ENCODE data around the gene NEK8. TPM values are rescaled to one million over a fixed set of nuclear protein-coding genes. Genes with fewer than 3 reads are reported as not detected.

The NEK8 gene
- total and polyA plus RNA-seq, 4 experiments from 2014 or later = 1.9 to 13.8 (median 8.0) TPM

DNA sequence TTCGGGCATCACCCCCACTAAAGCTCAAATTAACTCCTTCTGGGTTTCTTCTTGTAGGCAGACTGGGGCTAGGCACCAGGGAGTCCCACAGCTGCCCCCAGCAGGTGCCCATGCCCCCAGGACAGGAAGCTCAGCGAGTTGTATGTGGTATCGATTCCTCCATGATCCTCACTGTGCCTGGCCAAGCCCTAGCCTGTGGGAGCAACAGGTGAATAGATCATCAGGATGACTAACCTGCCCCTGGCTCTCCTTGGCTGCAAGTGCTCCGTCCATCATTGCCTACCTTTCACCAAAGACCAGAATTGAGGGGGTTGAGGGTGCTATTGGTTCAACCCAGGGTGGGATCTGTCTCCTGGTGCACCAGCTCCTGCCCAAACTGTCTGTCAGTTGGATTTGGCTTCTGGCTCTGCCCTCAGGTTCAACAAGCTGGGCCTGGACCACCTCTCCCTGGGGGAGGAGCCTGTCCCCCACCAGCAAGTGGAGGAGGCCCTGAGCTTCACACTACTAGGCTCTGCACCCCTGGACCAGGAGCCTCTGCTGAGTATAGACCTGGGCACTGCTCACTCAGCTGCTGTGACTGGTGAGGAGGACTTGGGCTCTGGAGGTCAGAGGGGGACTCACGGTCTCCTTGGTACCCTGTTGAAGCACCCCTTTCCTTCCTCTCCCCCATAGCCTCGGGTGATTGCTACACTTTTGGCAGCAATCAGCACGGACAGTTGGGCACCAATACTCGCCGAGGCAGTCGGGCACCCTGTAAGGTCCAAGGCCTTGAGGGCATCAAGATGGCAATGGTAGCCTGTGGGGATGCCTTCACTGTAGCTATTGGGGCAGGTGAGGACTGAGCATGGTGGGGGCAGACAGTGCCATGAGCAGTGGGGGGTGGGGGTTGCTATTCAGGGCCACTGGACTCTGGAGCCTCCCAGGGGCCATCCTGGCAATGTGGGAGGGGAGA is 12.1 kb downstream of the NEK8 start:
- intact Hi-C loops (cut with micrococcal nuclease) = no loop called here

DNA sequence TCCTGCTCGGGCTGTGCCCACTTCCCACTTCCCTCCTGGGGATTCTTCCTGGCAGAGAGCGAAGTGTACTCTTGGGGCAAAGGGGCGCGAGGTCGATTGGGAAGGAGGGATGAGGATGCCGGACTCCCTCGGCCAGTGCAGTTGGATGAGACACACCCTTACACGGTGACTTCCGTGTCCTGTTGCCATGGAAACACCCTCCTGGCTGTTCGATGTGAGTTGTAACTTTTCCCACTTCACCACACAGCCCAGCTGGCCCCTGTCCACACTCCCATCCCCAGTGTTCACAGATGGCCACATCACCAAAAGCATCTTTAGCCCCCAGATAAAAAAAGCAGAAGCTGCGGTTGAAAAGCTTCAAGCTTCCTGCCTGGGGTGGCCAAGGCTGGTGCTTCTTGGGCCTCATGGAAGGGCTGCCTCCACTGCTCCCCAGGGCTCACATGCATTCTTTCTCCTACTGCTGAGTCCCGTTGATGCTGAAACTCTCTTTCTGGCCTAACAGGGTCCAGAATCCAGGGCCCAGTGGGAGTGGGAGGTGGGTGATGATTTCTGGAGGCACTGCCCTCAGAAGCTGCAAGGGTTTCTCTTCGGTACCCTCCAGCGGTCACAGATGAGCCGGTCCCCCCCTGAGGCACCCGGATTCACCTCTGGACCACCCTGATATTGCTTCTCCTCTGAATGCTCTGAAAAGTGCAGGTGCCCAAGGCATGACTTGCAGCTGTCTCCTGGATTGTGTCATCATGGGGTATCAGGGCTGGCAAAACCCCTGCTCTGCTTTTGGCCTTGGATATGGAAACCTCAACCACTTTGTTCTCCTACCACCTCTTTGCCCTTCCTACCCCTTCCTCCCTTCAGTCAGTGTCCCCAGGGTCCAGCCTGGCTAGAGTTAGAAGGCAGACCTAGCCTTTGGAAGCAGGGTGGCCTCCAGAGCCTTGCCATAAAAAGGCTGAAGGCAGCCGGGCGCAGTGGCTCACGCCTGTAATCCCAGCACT is 13.1 kb downstream of the NEK8 start:
- Histone ChIP-seq H3K4me1 (ENCODE audit: insufficient read depth, low read length) (peaks cover 37% of the 10 kb centered on the region), H3K27ac (ENCODE audit: low read depth, low read length) (no peak overlapping the region), H3K9me3 (ENCODE audit: control insufficient read depth in 1 of 2, low read length in 2 of 2) (no peaks in the 10 kb centered on the region), H3K27me3 (ENCODE audit: insufficient read depth, low read length) (no peaks in the 10 kb centered on the region), H3K4me3 (ENCODE audit: low read length in 2 of 2) (no peak overlapping the region), H3K36me3 (ENCODE audit: insufficient read depth, low read length) (no peaks in the 10 kb centered on the region)
- Mint-ChIP-seq H3K9me3 (no peaks in the 10 kb centered on the region), H3K4me1 (peaks cover 15 to 41% (median 26%) of the 10 kb centered on the region in 4 donors), H3K36me3 (peaks cover 0 to 10% of the 10 kb centered on the region in 2 donors), H3K4me3 (peak overlapping the region in 1 of 8 donors; percentile 21), H3K27me3 (no peaks in the 10 kb centered on the region), H3K27ac (peak overlapping the region in 1 of 7 donors; percentile 31)
- no peak for DNase-seq
- ChIA-PET CTCF (ENCODE audit: partially characterized antibody) (interaction anchor here (1.2 to 1.8 kb wide), 3 partner anchors 9 to 15 kb away, joined by 4 to 11 read pairs (median 9); partner anchors contain the start of gene TLCD1), POLR2A (ENCODE audit: partially characterized antibody) (interaction anchor here (19.4 kb wide), 1 partner anchor 17 kb away, joined by 528 read pairs; the partner anchor contains the start of genes NEK8, RPL23A and TLCD1)
- intact Hi-C loops (cut with micrococcal nuclease) = no loop called here

More for the DNA sequence above, 12.1 kb downstream of the NEK8 start:
- Histone ChIP-seq H3K27ac (ENCODE audit: low read depth, low read length) (no peak overlapping the region), H3K27me3 (ENCODE audit: insufficient read depth, low read length) (no peaks in the 10 kb centered on the region), H3K36me3 (ENCODE audit: insufficient read depth, low read length) (no peaks in the 10 kb centered on the region), H3K4me1 (ENCODE audit: insufficient read depth, low read length) (peaks cover 27% of the 10 kb centered on the region), H3K4me3 (ENCODE audit: low read length in 2 of 2) (no peak overlapping the region), H3K9me3 (ENCODE audit: control insufficient read depth in 1 of 2, low read length in 2 of 2) (no peaks in the 10 kb centered on the region)
- DNase-seq = no peak
- Mint-ChIP-seq H3K4me1 (peaks cover 11 to 33% (median 19%) of the 10 kb centered on the region in 4 donors), H3K9me3 (no peaks in the 10 kb centered on the region), H3K36me3 (peaks cover 0 to 10% of the 10 kb centered on the region in 2 donors), H3K27ac (peak overlapping the region in 2 of 7 donors; percentile 25 to 57), H3K4me3 (peak overlapping the region in 1 of 8 donors; percentile 21), H3K27me3 (no peaks in the 10 kb centered on the region)
- ChIA-PET CTCF (ENCODE audit: partially characterized antibody) (interaction anchor here (1.0 to 1.8 kb wide), 4 partner anchors 9 to 14 kb away, joined by 3 to 11 read pairs (median 7); partner anchors contain the start of gene TLCD1), POLR2A (ENCODE audit: partially characterized antibody) (interaction anchor here (0.5 to 19.4 kb wide), 2 partner anchors 16 to 30 kb away, joined by 3 to 528 read pairs; partner anchors contain the start of genes NEK8, RPL23A and TLCD1)

DNA sequence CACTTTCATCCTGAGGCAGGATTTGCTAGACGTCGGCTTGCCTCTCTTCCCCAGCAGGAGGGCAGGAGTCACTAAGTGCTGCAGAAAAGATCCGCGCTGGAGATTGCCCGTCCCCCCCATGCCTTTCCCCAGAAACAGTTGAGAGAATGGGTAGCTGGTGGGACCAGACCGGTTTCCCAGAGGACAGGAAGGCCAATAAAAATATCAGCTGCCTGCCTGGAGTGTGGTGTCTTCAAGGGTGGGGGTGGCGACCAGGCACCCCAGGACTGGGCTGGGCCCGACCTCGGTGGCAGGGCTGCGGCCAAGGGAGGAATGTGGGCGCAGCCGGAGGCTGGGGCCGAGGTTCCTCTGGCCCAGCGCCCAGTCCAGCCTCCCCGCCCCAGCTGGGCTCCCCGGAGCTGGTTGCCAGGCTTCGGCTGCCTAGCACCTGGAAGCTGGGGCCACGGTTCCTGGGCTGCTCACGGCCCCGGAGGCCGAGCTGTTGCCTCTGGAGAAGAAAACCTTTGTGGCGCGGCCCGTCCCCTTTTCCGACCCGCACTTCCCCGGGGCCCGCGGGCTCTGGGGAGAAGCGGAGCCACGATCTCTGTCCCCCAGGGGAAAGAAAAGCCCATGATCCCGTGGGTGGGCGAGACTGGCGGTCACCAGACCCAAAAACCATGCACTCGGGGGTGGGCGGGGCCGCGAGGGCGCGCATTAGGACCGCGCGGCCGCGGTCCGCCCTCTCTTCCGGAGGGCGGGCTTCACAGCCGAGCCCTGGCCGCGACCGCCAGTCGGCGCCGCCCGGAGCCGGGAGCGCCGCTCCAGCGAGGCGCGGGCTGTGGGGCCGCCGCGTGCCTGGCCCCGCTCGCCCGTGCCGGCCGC is 14.9 kb downstream of the NEK8 start, which contains the start of gene TRAF4:
Gene TRAF4, plus strand, starts transcription at position 769 of the 861 bp plus-strand sequence. CDS start 102 bp downstream, outside the sequence.
- Mint-ChIP-seq H3K36me3 (peaks cover 0 to 15% of the 10 kb centered on the region in 2 donors), H3K27me3 (no peaks in the 10 kb centered on the region), H3K4me1 (peaks cover 12 to 36% (median 22%) of the 10 kb centered on the region in 4 donors), H3K27ac (peak within 1 kb of the TSS; percentile 90 to 98 (median 96)), H3K9me3 (no peaks in the 10 kb centered on the region), H3K4me3 (peak within 1 kb of the TSS; percentile 87 to 92 (median 90))
- CTCF ChIA-PET (ENCODE audit: partially characterized antibody) = interaction anchor here (13.1 kb wide), 1 partner anchor 17 kb away, joined by 492 read pairs; the partner anchor contains the start of genes NEK8 and TLCD1
- POLR2A ChIA-PET (ENCODE audit: partially characterized antibody) = interaction anchor here (0.6 to 19.4 kb wide), 10 partner anchors 11 to 209 kb away, joined by 3 to 528 read pairs (median 3); partner anchors contain the start of genes NEK8, PHF12, RPL23A and TLCD1
- Histone ChIP-seq H3K36me3 (ENCODE audit: insufficient read depth, low read length) (peaks cover 11% of the 10 kb centered on the region), H3K27me3 (ENCODE audit: insufficient read depth, low read length) (no peaks in the 10 kb centered on the region), H3K4me3 (ENCODE audit: low read length in 2 of 2) (peak within 1 kb of the TSS; percentile 64 to 81), H3K27ac (ENCODE audit: low read depth, low read length) (peak within 1 kb of the TSS; percentile 67), H3K4me1 (ENCODE audit: insufficient read depth, low read length) (peaks cover 35% of the 10 kb centered on the region), H3K9me3 (ENCODE audit: control insufficient read depth in 1 of 2, low read length in 2 of 2) (no peaks in the 10 kb centered on the region)
- intact Hi-C loops (cut with micrococcal nuclease) = loop anchor here (1.0 kb wide), 1 partner anchor 15 kb away; the partner anchor contains the start of gene NEK8
- peak; percentile 70 to 78 (median 75) for DNase-seq

DNA sequence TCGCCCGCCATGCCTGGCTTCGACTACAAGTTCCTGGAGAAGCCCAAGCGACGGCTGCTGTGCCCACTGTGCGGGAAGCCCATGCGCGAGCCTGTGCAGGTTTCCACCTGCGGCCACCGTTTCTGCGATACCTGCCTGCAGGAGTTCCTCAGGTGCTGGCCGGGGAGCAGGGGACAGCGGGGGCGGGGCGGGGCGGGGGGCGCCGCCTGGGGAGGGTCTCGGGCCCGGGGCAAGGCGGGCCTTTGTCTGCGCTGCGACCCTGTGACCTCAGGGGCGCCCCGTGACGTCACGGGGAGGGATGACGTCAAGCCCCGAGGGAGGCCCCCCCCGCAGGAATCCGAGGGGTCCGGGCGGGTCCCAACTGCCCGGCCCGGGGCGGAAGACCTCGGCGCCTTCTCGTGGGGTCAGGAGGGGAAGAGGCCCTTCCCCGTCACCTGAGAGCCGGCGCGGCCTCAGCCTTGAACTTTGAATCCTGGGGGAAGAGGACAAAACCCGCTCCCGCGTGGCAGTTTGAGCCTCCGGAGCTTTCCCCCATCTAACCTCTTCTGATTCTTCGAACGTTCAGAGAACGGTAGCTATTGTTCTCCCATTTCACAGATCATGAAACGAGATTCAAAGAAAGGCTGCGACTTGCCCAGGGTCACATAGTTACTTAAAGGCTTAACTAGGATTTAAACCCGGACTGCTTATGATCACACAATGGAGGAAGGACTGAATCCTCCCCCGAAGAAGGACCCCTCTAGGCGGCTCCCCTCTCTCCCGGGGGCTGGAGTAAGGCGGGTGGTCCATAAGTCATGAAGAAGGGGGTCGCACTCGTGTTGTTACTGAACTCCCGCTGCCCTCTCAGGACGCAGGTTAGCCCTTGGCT is 15.8 kb downstream of the NEK8 start:
- peaks cover 28% of the 10 kb centered on the region for H3K4me1 ChIP-seq (ENCODE audit: insufficient read depth, low read length)
- H3K27me3 ChIP-seq (ENCODE audit: insufficient read depth, low read length) = no peaks in the 10 kb centered on the region
- H3K36me3 ChIP-seq (ENCODE audit: insufficient read depth, low read length) = peaks cover 20% of the 10 kb centered on the region
- CTCF ChIA-PET (ENCODE audit: partially characterized antibody) = interaction anchor here (1.7 to 13.1 kb wide), 2 partner anchors 18 to 23 kb away, joined by 4 to 492 read pairs; partner anchors contain the start of genes NEK8 and TLCD1
- POLR2A ChIA-PET (ENCODE audit: partially characterized antibody) = interaction anchor here (0.8 to 19.4 kb wide), 13 partner anchors 9 to 208 kb away, joined by 3 to 528 read pairs (median 4); partner anchors contain the start of genes BLTP2, NEK8, PHF12 and PROCA1
- peak overlapping the region; percentile 67 for H3K27ac ChIP-seq (ENCODE audit: low read depth, low read length)
- H3K9me3 ChIP-seq (ENCODE audit: control insufficient read depth in 1 of 2, low read length in 2 of 2) = no peaks in the 10 kb centered on the region
- peak overlapping the region; percentile 90 to 98 (median 96) for H3K27ac Mint-ChIP-seq
- peaks cover 0 to 17% of the 10 kb centered on the region in 2 donors for H3K36me3 Mint-ChIP-seq
- H3K4me3 ChIP-seq (ENCODE audit: low read length in 2 of 2) = peak overlapping the region; percentile 64 to 81
- intact Hi-C loops (cut with micrococcal nuclease) = loop anchor here (1.0 kb wide), 1 partner anchor 16 kb away; the partner anchor contains the start of gene NEK8
- peak in 4 of 5 donors; percentile 54 to 72 (median 64) for DNase-seq
- peak overlapping the region; percentile 87 to 92 (median 90) for H3K4me3 Mint-ChIP-seq
- no peaks in the 10 kb centered on the region for H3K9me3 Mint-ChIP-seq
- H3K4me1 Mint-ChIP-seq = peaks cover 7 to 27% (median 15%) of the 10 kb centered on the region in 4 donors
- H3K27me3 Mint-ChIP-seq = no peaks in the 10 kb centered on the region

DNA sequence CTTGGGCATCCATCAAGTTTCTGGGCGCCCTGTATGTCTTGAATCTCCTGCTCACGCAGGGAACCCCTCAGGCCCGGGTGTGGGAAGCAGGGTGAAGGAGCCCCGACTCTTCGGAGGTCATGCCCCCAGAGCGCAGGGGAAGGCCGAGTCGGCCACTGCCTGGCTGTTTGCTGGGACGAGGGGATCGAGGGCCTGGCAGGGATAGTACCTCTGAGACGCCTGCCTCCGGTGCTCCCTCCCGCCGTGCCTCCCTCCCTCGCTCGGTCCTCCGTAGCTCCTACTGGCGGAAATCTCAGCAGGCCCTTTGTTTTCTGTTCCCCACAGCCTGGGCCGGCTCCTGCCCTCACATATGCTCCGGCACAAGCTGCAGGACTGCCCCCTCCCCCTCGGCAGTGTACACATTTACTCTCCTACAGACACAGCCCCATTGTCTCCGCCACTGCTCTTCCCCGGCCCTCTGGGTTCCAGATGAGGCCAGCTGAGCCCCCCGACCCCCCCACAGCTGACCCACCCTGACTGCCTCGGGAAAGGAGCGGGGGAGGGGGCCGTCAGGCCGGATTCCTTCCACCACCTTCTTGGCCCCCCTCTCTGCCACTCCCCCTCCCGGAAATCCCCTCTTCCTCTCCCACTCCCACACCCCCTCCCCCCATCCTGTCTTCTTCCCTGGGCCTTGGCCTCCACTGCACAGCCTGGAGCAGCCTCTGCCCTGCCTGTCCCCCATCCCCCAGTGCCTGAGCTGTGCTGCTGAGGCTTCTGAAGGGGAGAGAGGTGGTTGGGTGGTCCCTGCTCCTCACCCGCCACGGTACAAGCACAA is 16.6 kb downstream of the NEK8 start:
- DNase-seq = peak; percentile 25 to 59 (median 37)
- Histone ChIP-seq H3K27me3 (ENCODE audit: insufficient read depth, low read length) (no peaks in the 10 kb centered on the region), H3K9me3 (ENCODE audit: control insufficient read depth in 1 of 2, low read length in 2 of 2) (no peaks in the 10 kb centered on the region), H3K27ac (ENCODE audit: low read depth, low read length) (peak overlapping the region; percentile 67), H3K36me3 (ENCODE audit: insufficient read depth, low read length) (peaks cover 23% of the 10 kb centered on the region), H3K4me1 (ENCODE audit: insufficient read depth, low read length) (peaks cover 28% of the 10 kb centered on the region), H3K4me3 (ENCODE audit: low read length in 2 of 2) (peak overlapping the region; percentile 64 to 81)
- no peaks in the 10 kb centered on the region for H3K27me3 Mint-ChIP-seq
- H3K4me3 Mint-ChIP-seq = peak overlapping the region; percentile 87 to 92 (median 90)
- H3K36me3 Mint-ChIP-seq = peaks cover 0 to 21% of the 10 kb centered on the region in 2 donors
- H3K4me1 Mint-ChIP-seq = peaks cover 8 to 27% (median 18%) of the 10 kb centered on the region in 4 donors
- CTCF ChIA-PET (ENCODE audit: partially characterized antibody) = interaction anchor here (0.7 to 13.1 kb wide), 6 partner anchors 15 to 220 kb away, joined by 3 to 492 read pairs (median 4); partner anchors contain the start of genes NEK8 and TLCD1
- POLR2A ChIA-PET (ENCODE audit: partially characterized antibody) = interaction anchor here (0.8 to 19.4 kb wide), 11 partner anchors 10 to 207 kb away, joined by 3 to 528 read pairs (median 4); partner anchors contain the start of genes BLTP2, NEK8, PHF12 and PROCA1
- H3K27ac Mint-ChIP-seq = peak overlapping the region; percentile 90 to 98 (median 96)
- intact Hi-C loops (cut with micrococcal nuclease) = loop anchor here (1.0 kb wide), 1 partner anchor 17 kb away; the partner anchor contains the start of gene NEK8
- H3K9me3 Mint-ChIP-seq = no peaks in the 10 kb centered on the region

Data from CD4-positive, alpha-beta memory T cell (primary cell).